H1 (cell line): ENCODE results near the gene ABCD2. TPM values are rescaled to one million over a fixed set of nuclear protein-coding genes. Genes with fewer than 3 reads are reported as not detected.

Experiments used
- CTCF ChIA-PET: fragments of 300-600 bp; sonication (Branson Sonifier 250); formaldehyde crosslinking; loops from one replicate; lab custom pipeline; 2021; ENCODE audit not compliant: partially characterized antibody; lab: Charles Lee
- POLR2A ChIA-PET: fragments of 300-600 bp; sonication (Branson Sonifier 250); formaldehyde crosslinking; loops from one replicate; lab custom pipeline; 2021; ENCODE audit warnings: inconsistent platforms; ENCODE audit not compliant: partially characterized antibody; lab: Charles Lee
- DNase-seq, 2 experiments: peaks; one replicate each; pipeline versions ENCODE4 v3.0.0 to v3.0.0-alpha.2; 2010 to 2022; ENCODE audit warnings: low spot score in 2 of 2, low read depth in 1 of 2, mixed read lengths in 1 of 2
- FAIRE-seq: peaks from 2 replicates; lab custom pipeline; 2011; peaks lifted over from hg19 to GRCh38; lab: Jason Lieb, UNC
- H2AFZ ChIP-seq: 2 replicates; pipeline ENCODE4 v1.8.1; 2012; ENCODE audit warnings: low read length, inconsistent platforms
- H2AK5ac ChIP-seq: 2 replicates; pipeline ENCODE4 v1.6.1; 2013; ENCODE audit warnings: low read depth, low read length
- H2BK120ac ChIP-seq: replicated peaks from 2 replicates; pipeline ENCODE3; 2013; ENCODE audit warnings: low read depth, low read length, inconsistent platforms
- H2BK12ac ChIP-seq: 2 replicates; pipeline ENCODE4 v1.6.1; 2013; ENCODE audit warnings: low read depth, low read length
- H2BK15ac ChIP-seq: 2 replicates; pipeline ENCODE4 v1.6.1; 2013; ENCODE audit warnings: low read length
- H2BK20ac ChIP-seq: 2 replicates; pipeline ENCODE4 v1.6.1; 2013; ENCODE audit warnings: low read length
- H2BK5ac ChIP-seq: 2 replicates; pipeline ENCODE4 v1.6.1; 2013; ENCODE audit warnings: low read depth, low read length
- H3K14ac ChIP-seq: 2 replicates; pipeline ENCODE4 v1.6.1; 2013; ENCODE audit warnings: inconsistent platforms; ENCODE audit not compliant: insufficient read length
- H3K18ac ChIP-seq: 2 replicates; pipeline ENCODE4 v1.6.1; 2013; ENCODE audit warnings: low read length; ENCODE audit errors: extremely low read depth
- H3K23ac ChIP-seq: 2 replicates; pipeline ENCODE4 v1.6.1; 2013; ENCODE audit warnings: inconsistent platforms; ENCODE audit not compliant: insufficient read length
- H3K23me2 ChIP-seq: 2 replicates; pipeline ENCODE4 v1.6.1; 2013; ENCODE audit warnings: low read depth, low read length
- H3K27ac ChIP-seq: 2 replicates; pipeline ENCODE4 v1.6.1; 2011; ENCODE audit warnings: low read depth, low read length, inconsistent platforms
- H3K27me3 ChIP-seq, 4 experiments: replicated peaks in 1 of 4; 1 replicate in 1 of 4; 2 replicates in 3 of 4; pipeline versions ENCODE4 v1.6.1 to v1.8.1; 2011 to 2013; ENCODE audit warnings: low read length in 3 of 4, mild to moderate bottlenecking in 3 of 4, inconsistent platforms in 2 of 4, mixed read lengths in 2 of 4, moderate library complexity in 1 of 4; ENCODE audit not compliant: control insufficient read depth in 3 of 4, insufficient read depth in 3 of 4; ENCODE audit errors: extremely low read depth in 1 of 4
- H3K36me3 ChIP-seq, 4 experiments: 2 replicates each; pipeline versions ENCODE4 v1.6.1 to v1.8.1; 2011 to 2013; ENCODE audit warnings: mild to moderate bottlenecking in 4 of 4, low read length in 3 of 4, moderate library complexity in 2 of 4, control low read depth in 1 of 4, inconsistent platforms in 1 of 4; ENCODE audit not compliant: insufficient read depth in 4 of 4, control insufficient read depth in 2 of 4
- H3K4ac ChIP-seq: replicated peaks from 2 replicates; pipeline ENCODE3; 2013; ENCODE audit warnings: low read length, low read depth, mixed read lengths, inconsistent platforms; ENCODE audit not compliant: insufficient read length
- H3K4me1 ChIP-seq, 4 experiments: replicated peaks in 1 of 4; 1 replicate in 1 of 4; 2 replicates in 3 of 4; pipeline versions ENCODE4 v1.6.1 to v1.8.1; 2011 to 2013; ENCODE audit warnings: low read length in 3 of 4, inconsistent platforms in 2 of 4, mixed read lengths in 1 of 4; ENCODE audit not compliant: insufficient read depth in 4 of 4, control insufficient read depth in 3 of 4
- H3K4me2 ChIP-seq, 2 experiments: 2 replicates each; pipeline versions ENCODE4 v1.6.1 to v1.8.1; 2011 to 2013; ENCODE audit warnings: low read depth in 2 of 2, low read length in 2 of 2, control low read depth in 1 of 2, inconsistent platforms in 1 of 2, mild to moderate bottlenecking in 1 of 2; ENCODE audit not compliant: insufficient read depth in 1 of 2
- H3K4me3 ChIP-seq, 4 experiments: fragments of 200-600, 300-600 bp in 1 of 4; sonication (generic), shearing (Covaris generic), sonication (Bioruptor Twin) in 1 of 4; 2 replicates each; pipeline versions ENCODE4 v1.5.1 to v1.8.1; 2011 to 2016; ENCODE audit warnings: low read length in 4 of 4, low read depth in 3 of 4, control low read depth in 2 of 4, inconsistent platforms in 2 of 4, mild to moderate bottlenecking in 2 of 4, mixed read lengths in 1 of 4, moderate library complexity in 1 of 4; ENCODE audit not compliant: insufficient read depth in 2 of 4; ENCODE audit errors: extremely low read depth in 1 of 4
- H3K56ac ChIP-seq: replicated peaks from 2 replicates; pipeline ENCODE3; 2013; ENCODE audit warnings: low read depth, mild to moderate bottlenecking, mixed read lengths, low read length, inconsistent platforms; ENCODE audit not compliant: insufficient read length
- H3K79me1 ChIP-seq: 2 replicates; pipeline ENCODE4 v1.6.1; 2013; ENCODE audit warnings: low read depth, low read length, control low read depth
- H3K79me2 ChIP-seq, 2 experiments: 2 replicates each; pipeline versions ENCODE4 v1.6.1 to v1.8.1; 2012 to 2013; ENCODE audit warnings: low read length in 2 of 2, mild to moderate bottlenecking in 2 of 2, inconsistent platforms in 1 of 2; ENCODE audit not compliant: insufficient read depth in 2 of 2, control insufficient read depth in 1 of 2
- H3K9ac ChIP-seq, 4 experiments: replicated peaks in 1 of 4; 1 replicate in 1 of 4; 2 replicates in 3 of 4; pipeline versions ENCODE4 v1.6.1 to v1.8.1; 2011 to 2013; ENCODE audit warnings: low read depth in 3 of 4, low read length in 3 of 4, control low read depth in 2 of 4, mild to moderate bottlenecking in 2 of 4, moderate library complexity in 2 of 4, inconsistent platforms in 1 of 4; ENCODE audit errors: extremely low read depth in 1 of 4
- H3K9me3 ChIP-seq, 2 experiments: 2 replicates each; pipeline versions ENCODE4 v1.6.1 to v1.8.1; 2012 to 2013; ENCODE audit warnings: mild to moderate bottlenecking in 2 of 2, moderate library complexity in 2 of 2, control low read depth in 1 of 2, inconsistent platforms in 1 of 2, low read depth in 1 of 2, low read length in 1 of 2, mixed read lengths in 1 of 2; ENCODE audit not compliant: insufficient read depth in 2 of 2
- H4K20me1 ChIP-seq, 2 experiments: replicated peaks in 1 of 2; 2 replicates each; pipeline versions ENCODE3 to v1.8.1; 2011 to 2013; ENCODE audit warnings: inconsistent platforms in 2 of 2, low read length in 2 of 2, mild to moderate bottlenecking in 1 of 2; ENCODE audit not compliant: insufficient read depth in 2 of 2, control insufficient read depth in 1 of 2
- H4K5ac ChIP-seq: 2 replicates; pipeline ENCODE4 v1.6.1; 2013; ENCODE audit warnings: low read length, low read depth, mixed read lengths, inconsistent platforms; ENCODE audit not compliant: insufficient read length
- H4K8ac ChIP-seq: 2 replicates; pipeline ENCODE4 v1.8.0; 2013; ENCODE audit warnings: mild to moderate bottlenecking, moderate library complexity, low read length, inconsistent platforms; ENCODE audit not compliant: insufficient read depth; ENCODE audit errors: extremely low read depth
- H4K91ac ChIP-seq: replicated peaks from 2 replicates; pipeline ENCODE3; 2013; ENCODE audit warnings: low read length, mixed read lengths, inconsistent platforms; ENCODE audit not compliant: insufficient read length
- CHD2 ChIP-seq: IDR thresholded peaks from 2 replicates; pipeline ENCODE4 v1.6.1; 2012; ENCODE audit warnings: low read length, improper control_type of control experiment
- CREB1 ChIP-seq: IDR thresholded peaks from 2 replicates; pipeline ENCODE4 v1.6.1; 2012; ENCODE audit warnings: inconsistent platforms
- EZH2 ChIP-seq: fragments of 200-600 bp; sonication (generic); IDR thresholded peaks from 2 replicates; pipeline ENCODE4 v1.7.1; 2012; ENCODE audit warnings: low read depth, mild to moderate bottlenecking, moderate library complexity, low read length, inconsistent platforms; ENCODE audit not compliant: severe bottlenecking
- NRF1 ChIP-seq: IDR thresholded peaks from 2 replicates; pipeline ENCODE4 v1.6.1; 2011; ENCODE audit warnings: mild to moderate bottlenecking, low read depth, low read length, improper control_type of control experiment
- TBP ChIP-seq: IDR thresholded peaks from 2 replicates; pipeline ENCODE4 v1.6.1; 2011; ENCODE audit warnings: low read depth, low read length, improper control_type of control experiment
- WGBS, 2 experiments: shearing (Covaris generic) in 1 of 2; methylation state at CpG; one replicate each; pipeline versions ENCODE4 v1.1.6 to v1.1.7; 2013 to 2015; ENCODE audit warnings: low lambda C conversion rate in 2 of 2, mixed read lengths in 2 of 2, inconsistent platforms in 1 of 2, low coverage in 1 of 2, missing lambda C conversion rate in 1 of 2; ENCODE audit not compliant: insufficient replicate concordance in 2 of 2, insufficient coverage in 1 of 2, insufficient read length in 1 of 2; ENCODE audit errors: extremely low coverage in 1 of 2, missing lambda C conversion rate in 1 of 2; 5-methylcytosine and 5-hydroxymethylcytosine counted together
- polyA plus RNA-seq, 7 experiments: library from polyadenylated mRNA; depleted of rRNA in 3 of 7; stranded (reverse) in 5 of 7; unstranded in 2 of 7; fragments of >200 nt in 5 of 7; fragments of 200-250 nt in 2 of 7; gene quantifications; 1 replicate in 5 of 7; 2 replicates in 1 of 7; 4 replicates in 1 of 7; pipeline versions ENCODE4 v1.2.1 to v1.2.3, GENCODE V29; 2011 to 2013; ENCODE audit warnings: missing spikeins in 2 of 7, mixed read lengths in 2 of 7
- total RNA-seq: library from RNA; stranded (reverse); fragmentation: NEBNext Ultra II Directional; extraction: Animal tissue kit (Norgen Biotek cat#: 25700); gene quantifications from 2 replicates; pipeline ENCODE4 v1.2.1, GENCODE V29; 2021

Gene ABCD2
- total and polyA plus RNA-seq, 2 of the 8 experiments (the other 6 are each of a cell fraction or from before 2014, with no cell fraction given): not detected

DNA sequence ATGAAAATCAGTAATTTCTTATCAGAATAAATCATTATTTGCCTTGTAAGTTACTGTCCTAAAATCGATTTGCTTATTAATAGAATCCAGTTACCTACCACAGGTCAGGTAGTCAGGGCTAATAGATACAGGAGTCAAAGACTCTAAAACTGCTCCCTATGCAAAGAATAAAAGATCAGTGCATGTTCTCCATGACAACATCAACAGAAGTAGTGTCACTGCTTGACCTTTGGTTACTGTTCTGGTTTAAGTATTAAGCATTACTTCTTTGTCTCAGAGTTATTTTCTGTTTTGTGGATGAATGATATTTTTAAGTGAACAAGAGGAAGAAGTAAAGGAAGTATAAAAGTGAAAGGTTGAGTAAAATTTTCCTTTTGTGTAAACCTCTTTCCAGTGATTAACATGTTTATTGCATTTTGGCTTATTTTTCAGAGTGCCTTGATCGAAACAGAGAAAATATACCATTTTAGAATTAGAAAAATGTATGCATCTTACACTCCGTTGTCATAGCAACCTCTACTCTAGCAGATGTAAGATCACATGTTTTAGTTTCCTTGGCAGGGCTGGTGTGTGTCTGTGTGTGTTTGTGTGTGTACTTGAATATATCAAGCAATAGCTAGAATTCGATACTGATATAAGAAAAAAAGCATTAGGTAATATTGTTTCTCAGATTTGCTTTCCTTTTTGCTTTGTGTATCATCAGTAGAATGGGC is 44.7 kb downstream of the ABCD2 start:
- DNase-seq (no peak), FAIRE-seq (no peak)
- no peaks in the 10 kb centered on the region for H3K79me1 ChIP-seq
- H3K18ac ChIP-seq: no peak overlapping the region
- H3K4me3 ChIP-seq: peak overlapping the region in 1 of 4 experiments; percentile 18; a peak in 1 of 8 replicates
- no peak overlapping the region for H3K23ac ChIP-seq
- H4K5ac ChIP-seq: peak overlapping the region; percentile 60
- H2BK120ac ChIP-seq: no peak overlapping the region
- H3K36me3 ChIP-seq: no peaks in the 10 kb centered on the region
- H2AK5ac ChIP-seq: no peak overlapping the region; the same call in 1 of the 2 replicates
- H3K9me3 ChIP-seq: peaks cover 0 to under 1% of the 10 kb centered on the region in 2 experiments; a peak in 1 of 4 replicates
- no peak overlapping the region for H3K4ac ChIP-seq
- ChIA-PET POLR2A (no interaction called here), CTCF (no interaction called here)
- H4K20me1 ChIP-seq: no peaks in the 10 kb centered on the region
- H3K9ac ChIP-seq: no peak overlapping the region
- 61% methylated on average over 4 of the region's 4 CpGs; no CpG with 5 or more reads in 1 of the 2 experiments for WGBS, 2 experiments
- no peak overlapping the region; the same call in 1 of the 2 replicates for H2BK12ac ChIP-seq
- H2BK20ac ChIP-seq: no peak overlapping the region
- peak overlapping the region; percentile 9; the same call in 1 of the 2 replicates for H3K27ac ChIP-seq
- H3K14ac ChIP-seq: no peak overlapping the region
- no peaks in the 10 kb centered on the region for H3K23me2 ChIP-seq
- H4K8ac ChIP-seq: no peak overlapping the region
- H2AFZ ChIP-seq: no peak overlapping the region
- peaks cover 0 to 8% (median 4%) of the 10 kb centered on the region in 4 experiments; a peak in 4 of 7 replicates for H3K4me1 ChIP-seq
- TF ChIP-seq EZH2: no peak
- no peak for TF ChIP-seq CHD2
- no peak for TF ChIP-seq TBP
- no peak for TF ChIP-seq NRF1
- TF ChIP-seq CREB1: no peak
- H2BK15ac ChIP-seq: no peak overlapping the region
- peaks cover 0 to 1% (median 0%) of the 10 kb centered on the region in 4 experiments; a peak in 1 of 7 replicates for H3K27me3 ChIP-seq
- H3K56ac ChIP-seq: no peak overlapping the region
- H2BK5ac ChIP-seq: no peak overlapping the region; the same call in 1 of the 2 replicates
- H3K4me2 ChIP-seq: peak overlapping the region; percentile 19 to 47; a peak in 3 of 4 replicates
- H4K91ac ChIP-seq: no peak overlapping the region
- no peaks in the 10 kb centered on the region for H3K79me2 ChIP-seq
